ENCODE data around the gene RNF181.

DNA sequence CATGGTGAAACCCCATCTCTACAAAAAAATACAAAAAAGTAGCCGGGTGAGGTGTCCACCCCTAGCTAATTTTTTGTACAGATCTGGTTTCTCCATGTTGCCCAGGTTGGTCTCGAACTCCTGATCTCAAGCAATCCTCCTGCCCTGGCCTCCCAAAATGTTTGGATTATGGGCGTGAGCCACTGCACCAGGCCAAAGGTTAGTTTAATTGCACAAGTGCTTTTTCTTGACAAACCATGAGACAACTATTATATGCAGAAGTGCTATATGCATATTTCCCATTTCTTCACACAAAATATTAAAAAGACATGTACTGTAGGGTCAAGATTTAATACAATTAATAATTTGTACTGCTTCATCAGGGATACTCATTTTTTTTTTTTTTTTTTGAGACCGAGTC lies 29.3 kb upstream of the RNF181 start:
- TF ChIP-seq, protein P1, sequence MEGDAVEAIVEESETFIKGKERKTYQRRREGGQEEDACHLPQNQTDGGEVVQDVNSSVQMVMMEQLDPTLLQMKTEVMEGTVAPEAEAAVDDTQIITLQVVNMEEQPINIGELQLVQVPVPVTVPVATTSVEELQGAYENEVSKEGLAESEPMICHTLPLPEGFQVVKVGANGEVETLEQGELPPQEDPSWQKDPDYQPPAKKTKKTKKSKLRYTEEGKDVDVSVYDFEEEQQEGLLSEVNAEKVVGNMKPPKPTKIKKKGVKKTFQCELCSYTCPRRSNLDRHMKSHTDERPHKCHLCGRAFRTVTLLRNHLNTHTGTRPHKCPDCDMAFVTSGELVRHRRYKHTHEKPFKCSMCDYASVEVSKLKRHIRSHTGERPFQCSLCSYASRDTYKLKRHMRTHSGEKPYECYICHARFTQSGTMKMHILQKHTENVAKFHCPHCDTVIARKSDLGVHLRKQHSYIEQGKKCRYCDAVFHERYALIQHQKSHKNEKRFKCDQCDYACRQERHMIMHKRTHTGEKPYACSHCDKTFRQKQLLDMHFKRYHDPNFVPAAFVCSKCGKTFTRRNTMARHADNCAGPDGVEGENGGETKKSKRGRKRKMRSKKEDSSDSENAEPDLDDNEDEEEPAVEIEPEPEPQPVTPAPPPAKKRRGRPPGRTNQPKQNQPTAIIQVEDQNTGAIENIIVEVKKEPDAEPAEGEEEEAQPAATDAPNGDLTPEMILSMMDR (IDR thresholded peaks at IDR 0.05), result no peak
- no peak for TF ChIP-seq POLR2A (IDR thresholded peaks at IDR 0.05)
- TF ChIP-seq POLR2AphosphoS5 (IDR thresholded peaks at IDR 0.05), result no peak

Data from suprapubic skin (tissue), 4 donors.